Measurements from ENCODE around the gene GPHN.
"Not testable (repeated sequence)": the region's sequence is repeated elsewhere in the genome, so short reads cannot be mapped to it uniquely, and the experiment has no call there.

GPHN gene

GRCh38 chr14:66758031-66758613, 250.2 kb downstream of the GPHN start:
- DNase-seq (ENCODE audit: extremely low read depth in 1 of 2, low read depth in 1 of 2), result no peak

GRCh38 chr14:66772146-66772545, 264.2 kb downstream of the GPHN start:
- no peak for DNase-seq (ENCODE audit: extremely low read depth in 1 of 2, low read depth in 1 of 2)

GRCh38 chr14:66782853-66783252, 274.9 kb downstream of the GPHN start:
- DNase-seq (ENCODE audit: extremely low read depth in 1 of 2, low read depth in 1 of 2), result no peak

- no peak for DNase-seq (ENCODE audit: extremely low read depth in 1 of 2, low read depth in 1 of 2)
Measured at GRCh38 chr14:66790101-66790500, 282.2 kb downstream of the GPHN start.

GRCh38 chr14:66802962-66803361, 295.0 kb downstream of the GPHN start:
- DNase-seq (ENCODE audit: extremely low read depth in 1 of 2, low read depth in 1 of 2), result no peak

GRCh38 chr14:66804141-66804540, 296.2 kb downstream of the GPHN start:
- DNase-seq (ENCODE audit: extremely low read depth in 1 of 2, low read depth in 1 of 2), result no peak

GRCh38 chr14:66813636-66814035, 305.7 kb downstream of the GPHN start:
- no peak for DNase-seq (ENCODE audit: extremely low read depth in 1 of 2, low read depth in 1 of 2)

- no peak for DNase-seq (ENCODE audit: extremely low read depth in 1 of 2, low read depth in 1 of 2)
Measured at GRCh38 chr14:66815687-66816086, 307.7 kb downstream of the GPHN start.

- DNase-seq (ENCODE audit: extremely low read depth in 1 of 2, low read depth in 1 of 2), result no peak
Measured at GRCh38 chr14:66824251-66824650, 316.3 kb downstream of the GPHN start.

GRCh38 chr14:66827182-66827581, 319.2 kb downstream of the GPHN start:
- no peak for DNase-seq (ENCODE audit: extremely low read depth in 1 of 2, low read depth in 1 of 2)

GRCh38 chr14:66831173-66831572, 323.2 kb downstream of the GPHN start:
- DNase-seq (ENCODE audit: extremely low read depth in 1 of 2, low read depth in 1 of 2), result no peak

- no peak for DNase-seq (ENCODE audit: extremely low read depth in 1 of 2, low read depth in 1 of 2)
Measured at GRCh38 chr14:66833816-66834215, 325.9 kb downstream of the GPHN start.

GRCh38 chr14:66837436-66837835, 329.5 kb downstream of the GPHN start:
- not testable (repeated sequence) for DNase-seq (ENCODE audit: extremely low read depth in 1 of 2, low read depth in 1 of 2)

GRCh38 chr14:66842911-66843512, 335.1 kb downstream of the GPHN start:
- DNase-seq (ENCODE audit: extremely low read depth in 1 of 2, low read depth in 1 of 2), result no peak

- DNase-seq (ENCODE audit: extremely low read depth in 1 of 2, low read depth in 1 of 2), result no peak
Measured at GRCh38 chr14:66850258-66850888, 342.4 kb downstream of the GPHN start.

- no peak for DNase-seq (ENCODE audit: extremely low read depth in 1 of 2, low read depth in 1 of 2)
Measured at GRCh38 chr14:66853311-66853710, 345.4 kb downstream of the GPHN start.

- no peak for DNase-seq (ENCODE audit: extremely low read depth in 1 of 2, low read depth in 1 of 2)
Measured at GRCh38 chr14:66857867-66858266, 349.9 kb downstream of the GPHN start.

- no peak for DNase-seq (ENCODE audit: extremely low read depth in 1 of 2, low read depth in 1 of 2)
Measured at GRCh38 chr14:66859063-66859671, 351.2 kb downstream of the GPHN start.

GRCh38 chr14:66881596-66881995, 373.6 kb downstream of the GPHN start:
- no peak for DNase-seq (ENCODE audit: extremely low read depth in 1 of 2, low read depth in 1 of 2)

GRCh38 chr14:66884149-66884548, 376.2 kb downstream of the GPHN start:
- DNase-seq (ENCODE audit: extremely low read depth in 1 of 2, low read depth in 1 of 2), result no peak

- DNase-seq (ENCODE audit: extremely low read depth in 1 of 2, low read depth in 1 of 2), result no peak
Measured at GRCh38 chr14:66900719-66901118, 392.8 kb downstream of the GPHN start.

- DNase-seq (ENCODE audit: extremely low read depth in 1 of 2, low read depth in 1 of 2), result no peak
Measured at GRCh38 chr14:66910311-66910840, 402.4 kb downstream of the GPHN start.
